Liver (tissue), 9 donors: ENCODE measurements around the gene PEX6. TPM values are rescaled to one million over a fixed set of nuclear protein-coding genes. Genes with fewer than 3 reads are reported as not detected.

ENCODE experiments used
- DNase-seq: peaks from one replicate; pipeline ENCODE4 v3.0.0-alpha.2; 2017; ENCODE audit warnings: low spot score
- H3K27ac ChIP-seq, 2 donors: one replicate each; pipeline ENCODE4 v1.7.0; 2013; ENCODE audit warnings: inconsistent platforms in 2 of 2, low read length in 2 of 2, control low read depth in 1 of 2, low read depth in 1 of 2, mild to moderate bottlenecking in 1 of 2
- H3K27me3 ChIP-seq, 4 donors: one replicate each; pipeline versions ENCODE4 v1.6.1 to v1.7.0; 2013; ENCODE audit warnings: low read length in 3 of 4, inconsistent platforms in 1 of 4, mild to moderate bottlenecking in 1 of 4, moderate library complexity in 1 of 4; ENCODE audit not compliant: control insufficient read depth in 4 of 4, insufficient read depth in 4 of 4
- H3K36me3 ChIP-seq, 4 donors: one replicate each; pipeline versions ENCODE4 v1.6.1 to v1.7.0; 2013; ENCODE audit warnings: low read length in 3 of 4, mild to moderate bottlenecking in 3 of 4, low read depth in 1 of 4, moderate library complexity in 1 of 4; ENCODE audit not compliant: control insufficient read depth in 4 of 4, insufficient read depth in 3 of 4
- H3K4me1 ChIP-seq, 4 donors: one replicate each; pipeline versions ENCODE4 v1.6.1 to v1.7.0; 2013; ENCODE audit warnings: low read length in 3 of 4, mild to moderate bottlenecking in 3 of 4, moderate library complexity in 1 of 4; ENCODE audit not compliant: control insufficient read depth in 4 of 4, insufficient read depth in 4 of 4
- H3K4me3 ChIP-seq, 3 donors: one replicate each; pipeline versions ENCODE4 v1.6.1 to v1.7.0; 2013; ENCODE audit warnings: low read length in 3 of 3, control low read depth in 1 of 3, low read depth in 1 of 3, mild to moderate bottlenecking in 1 of 3
- H3K9ac ChIP-seq, 2 donors: one replicate each; pipeline ENCODE4 v1.7.0; 2013; ENCODE audit warnings: low read length in 2 of 2, mild to moderate bottlenecking in 2 of 2, moderate library complexity in 2 of 2, control low read depth in 1 of 2, low read depth in 1 of 2
- H3K9me3 ChIP-seq, 4 donors: one replicate each; pipeline versions ENCODE4 v1.6.1 to v1.7.0; 2013; ENCODE audit warnings: low read length in 3 of 4; ENCODE audit not compliant: control insufficient read depth in 4 of 4
- CTCF ChIP-seq: fragments of 150-350 bp; IDR thresholded peaks from 2 replicates; pipeline ENCODE4 v1.5.1; 2017; ENCODE audit warnings: improper control_type of control experiment, low read depth, low read length; ENCODE audit not compliant: missing input control
- EGR1 ChIP-seq, 2 donors: IDR thresholded peaks; 2 replicates each; pipeline ENCODE4 v1.6.1; 2016 to 2018; ENCODE audit warnings: antibody characterized with exemption in 2 of 2, low read depth in 2 of 2
- MAX ChIP-seq: IDR thresholded peaks from 2 replicates; pipeline ENCODE4 v1.6.1; 2016; ENCODE audit warnings: antibody characterized with exemption
- RXRA ChIP-seq, 2 donors: IDR thresholded peaks; 2 replicates each; pipeline ENCODE4 v1.6.1; 2017 to 2018; ENCODE audit warnings: antibody characterized with exemption in 2 of 2, mild to moderate bottlenecking in 1 of 2
- SP1 ChIP-seq: IDR thresholded peaks from 2 replicates; pipeline ENCODE4 v1.6.1; 2018; ENCODE audit warnings: antibody characterized with exemption, mild to moderate bottlenecking
- YY1 ChIP-seq: IDR thresholded peaks from 2 replicates; pipeline ENCODE4 v1.6.1; 2016; ENCODE audit warnings: antibody characterized with exemption, mild to moderate bottlenecking
- WGBS: extraction: QIAGEN DNeasy Blood & Tissue Kit; methylation state at CpG from one replicate; pipeline ENCODE4 v1.1.7; 2013; 5-methylcytosine and 5-hydroxymethylcytosine counted together
- polyA plus RNA-seq, 2 donors: library from polyadenylated mRNA; stranded (reverse) in 1 of 2; unstranded in 1 of 2; fragments of 200-250 nt in 1 of 2; fragments of >200 nt in 1 of 2; fragmentation: Nextera tagmentation in 1 of 2; extraction: Ambion mirVana in 1 of 2; gene quantifications; one replicate each; pipeline versions ENCODE4 v1.2.1 to v1.2.3, GENCODE V29; 2013 to 2015
- total RNA-seq, 2 donors: library from RNA; depleted of rRNA; stranded (reverse); fragments of >200 nt; gene quantifications; one replicate each; pipeline ENCODE4 v1.2.3, GENCODE V29; 2014
- donor health status: healthy.
- donor health status: healthy.
- donor health status: healthy.
- donor health status: healthy.
- donor health status: healthy.

The PEX6 gene
- total and polyA plus RNA-seq, 4 donors: 5.4 to 20.7 (median 15.2) TPM

GRCh38 chr6:42915732-42916131 is 63.2 kb downstream of the PEX6 start, which contains the start of gene PTCRA:
Gene PTCRA (plus strand): TSS chr6:42916053. CDS start chr6:42916070, 17 bp downstream.
- H3K4me3 ChIP-seq: no peak within 1 kb of the TSS
- no peaks in the 10 kb centered on the region for H3K36me3 ChIP-seq
- no peak within 1 kb of the TSS for H3K27ac ChIP-seq
- TF ChIP-seq RXRA (IDR thresholded peaks at IDR 0.05): no peak
- no peak for TF ChIP-seq EGR1 (IDR thresholded peaks at IDR 0.05; ENCODE audit: low read depth in 2 of 2)
- TF ChIP-seq YY1: no peak
- no peak for TF ChIP-seq MAX
- TF ChIP-seq CTCF: no peak
- WGBS: 89% methylated on average over 10 of the region's 10 CpGs
- peaks cover 0 to 6% (median 3%) of the 10 kb centered on the region in 4 donors for H3K4me1 ChIP-seq
- H3K9me3 ChIP-seq: no peaks in the 10 kb centered on the region
- H3K27me3 ChIP-seq: no peaks in the 10 kb centered on the region
- DNase-seq: no peak
- no peak within 1 kb of the TSS for H3K9ac ChIP-seq

- Histone ChIP-seq H3K9ac (no peak overlapping the region), H3K36me3 (no peaks in the 10 kb centered on the region), H3K27me3 (no peaks in the 10 kb centered on the region), H3K27ac (no peak overlapping the region), H3K9me3 (no peaks in the 10 kb centered on the region), H3K4me3 (no peak overlapping the region), H3K4me1 (peaks cover 0 to 6% (median 2%) of the 10 kb centered on the region in 4 donors)
- no peak for TF ChIP-seq RXRA (IDR thresholded peaks at IDR 0.05)
- TF ChIP-seq SP1: no peak
- TF ChIP-seq MAX: no peak
- no peak for DNase-seq
- WGBS: 88% methylated on average over 4 of the region's 4 CpGs
These were observed 64.4 kb downstream of the PEX6 start for GRCh38 chr6:42914546-42914945.

Other genes with a start within 250 kb of the PEX6 start
- 10 to 100 TPM; 12.4 to 13.5 TPM for gene TBCC, start 233.1 kb downstream of the PEX6 start, total RNA-seq
- 10 to 100 TPM in 1 of 2 donors, 1 to 10 TPM in 1; 6.9 to 10.9 TPM for gene TBCC, start 233.1 kb downstream of the PEX6 start, polyA plus RNA-seq
- gene BICRAL, start 197.1 kb downstream of the PEX6 start, total RNA-seq: 1 to 10 TPM; 5.5 to 6.8 TPM
- 1 to 10 TPM; 1.7 to 2.3 TPM for gene BICRAL, start 197.1 kb downstream of the PEX6 start, polyA plus RNA-seq
- gene RPL7L1, start 99.6 kb downstream of the PEX6 start, total RNA-seq: 10 to 100 TPM; 51.9 to 63.8 TPM
- 10 to 100 TPM; 39.6 to 43.8 TPM for gene RPL7L1, start 99.6 kb downstream of the PEX6 start, polyA plus RNA-seq
- gene PTCRA, start 63.1 kb downstream of the PEX6 start, total RNA-seq: 1 to 10 TPM in 1 of 2 donors, not detected in 1; 1.1 TPM
- under 1 TPM in 1 of 2 donors, not detected in 1; 0.63 TPM for gene PTCRA, start 63.1 kb downstream of the PEX6 start, polyA plus RNA-seq
- 10 to 100 TPM; 17.2 to 18.0 TPM for gene CNPY3, start 49.7 kb downstream of the PEX6 start, total RNA-seq
- gene CNPY3, start 49.7 kb downstream of the PEX6 start, polyA plus RNA-seq: 10 to 100 TPM; 36.5 to 41.0 TPM
- 100 to 1,000 TPM in 1 of 2 donors, 10 to 100 TPM in 1; 10.5 to 140 TPM for gene GNMT, start 18.4 kb downstream of the PEX6 start, total RNA-seq
- gene GNMT, start 18.4 kb downstream of the PEX6 start, polyA plus RNA-seq: 100 to 1,000 TPM; 119 to 163 TPM
- 10 to 100 TPM; 12.9 to 13.9 TPM for gene PPP2R5D, start 5.4 kb upstream of the PEX6 start, total RNA-seq
- gene PPP2R5D, start 5.4 kb upstream of the PEX6 start, polyA plus RNA-seq: 10 to 100 TPM in 1 of 2 donors, 1 to 10 TPM in 1; 6.7 to 13.5 TPM
- 10 to 100 TPM; 10.7 to 24.0 TPM for gene MEA1, start 34.8 kb upstream of the PEX6 start, total RNA-seq
- 10 to 100 TPM; 37.2 to 50.3 TPM for gene MEA1, start 34.8 kb upstream of the PEX6 start, polyA plus RNA-seq
- 10 to 100 TPM; 51.2 to 66.5 TPM for gene KLHDC3, start 35.1 kb upstream of the PEX6 start, total RNA-seq
- 10 to 100 TPM; 30.9 to 49.9 TPM for gene KLHDC3, start 35.1 kb upstream of the PEX6 start, polyA plus RNA-seq
- gene RRP36, start 42.4 kb upstream of the PEX6 start, total RNA-seq: 10 to 100 TPM; 23.4 to 33.4 TPM
- 10 to 100 TPM; 26.0 to 26.4 TPM for gene RRP36, start 42.4 kb upstream of the PEX6 start, polyA plus RNA-seq
- gene CUL7, start 74.7 kb upstream of the PEX6 start, total RNA-seq: 10 to 100 TPM; 10.3 to 10.4 TPM
- gene CUL7, start 74.7 kb upstream of the PEX6 start, polyA plus RNA-seq: 1 to 10 TPM; 2.2 to 5.2 TPM
- gene MRPL2, start 80.3 kb upstream of the PEX6 start, total RNA-seq: 10 to 100 TPM; 19.6 to 23.8 TPM
- 10 to 100 TPM; 65.6 to 73.9 TPM for gene MRPL2, start 80.3 kb upstream of the PEX6 start, polyA plus RNA-seq
- gene KLC4, start 80.5 kb upstream of the PEX6 start, total RNA-seq: 10 to 100 TPM; 33.2 to 97.0 TPM
- gene KLC4, start 80.5 kb upstream of the PEX6 start, polyA plus RNA-seq: 10 to 100 TPM; 44.4 to 47.4 TPM
- gene PTK7, start 97.1 kb upstream of the PEX6 start, total RNA-seq: 10 to 100 TPM in 1 of 2 donors, 1 to 10 TPM in 1; 1.8 to 10.5 TPM
- gene PTK7, start 97.1 kb upstream of the PEX6 start, polyA plus RNA-seq: under 1 TPM; 0.67 to 0.76 TPM
- gene SRF, start 192.1 kb upstream of the PEX6 start, total RNA-seq: 10 to 100 TPM in 1 of 2 donors, 1 to 10 TPM in 1; 7.1 to 11.7 TPM
- 1 to 10 TPM; 2.0 to 7.1 TPM for gene SRF, start 192.1 kb upstream of the PEX6 start, polyA plus RNA-seq
- gene CUL9, start 203.0 kb upstream of the PEX6 start, total RNA-seq: 10 to 100 TPM in 1 of 2 donors, 1 to 10 TPM in 1; 7.5 to 21.8 TPM
- gene CUL9, start 203.0 kb upstream of the PEX6 start, polyA plus RNA-seq: 1 to 10 TPM; 6.5 to 7.5 TPM